GM12878 (cell line): Measurements from ENCODE around the gene TUFM. TPM values are rescaled to one million over a fixed set of nuclear protein-coding genes. Genes with fewer than 3 reads are reported as not detected.
"Not testable (repeated sequence)": the region's sequence is repeated elsewhere in the genome, so short reads cannot be mapped to it uniquely, and the experiment has no call there.

Source experiments
- ATAC-seq: fragments of 200-7000 bp; cut with Tn5 transposase; 3 replicates; pipeline ENCODE4 v1.9.1; 2020; ENCODE audit warnings: mild to moderate bottlenecking, moderate library complexity
- BruUV-seq: library from RNA; stranded (reverse); fragments of 400-500 nt; replicated peaks from 2 replicates; lab custom pipeline; 2021; lab: Mats Ljungman, UMichigan
- CTCF ChIA-PET: fragments of 300-600 bp; sonication (Branson Sonifier 250); formaldehyde crosslinking; extraction: SDS; loops from one replicate; lab custom pipeline; 2021; ENCODE audit warnings: inconsistent platforms; lab: Yijun Ruan, JAX
- POLR2A ChIA-PET: fragments of 350-600 bp; formaldehyde crosslinking; extraction: SDS; loops from one replicate; lab custom pipeline; 2021; ENCODE audit warnings: inconsistent platforms; lab: Charles Lee
- RAD21 ChIA-PET: fragments of 300-600 bp; sonication (Branson Sonifier 250); formaldehyde crosslinking; loops from one replicate; lab custom pipeline; 2023; ENCODE audit warnings: antibody characterized with exemption; ENCODE audit not compliant: unreplicated experiment; lab: Charles Lee
- SMC1A ChIA-PET: fragments of 300-600 bp; sonication (Branson Sonifier 250); formaldehyde crosslinking; loops from one replicate; lab custom pipeline; 2023; ENCODE audit not compliant: unreplicated experiment, uncharacterized antibody; lab: Charles Lee
- DNase-seq: peaks from one replicate; pipeline ENCODE4 v3.0.0-alpha.2; 2011; ENCODE audit warnings: low read depth, low spot score
- FAIRE-seq: peaks from 3 replicates; lab custom pipeline; 2011; peaks lifted over from hg19 to GRCh38; lab: Jason Lieb, UNC
- H2AFZ ChIP-seq: 2 replicates; pipeline ENCODE4 v1.6.0; 2011; ENCODE audit warnings: low read depth, low read length, control low read depth; ENCODE audit not compliant: control insufficient read depth
- H3K27ac ChIP-seq: 2 replicates; pipeline ENCODE4 v1.5.1; 2011; ENCODE audit warnings: control low read depth; ENCODE audit not compliant: control insufficient read depth, insufficient read depth
- H3K27me3 ChIP-seq, 2 experiments: replicated peaks in 1 of 2; 2 replicates each; pipeline versions ENCODE4 v1.6.0 to v1.6.1; 2011; ENCODE audit warnings: low read length in 1 of 2; ENCODE audit not compliant: control insufficient read depth in 2 of 2, insufficient read depth in 2 of 2
- H3K36me3 ChIP-seq, 2 experiments: 2 replicates each; pipeline ENCODE4 v1.5.1; 2011; ENCODE audit warnings: low read length in 1 of 2; ENCODE audit not compliant: control insufficient read depth in 2 of 2, insufficient read depth in 2 of 2
- H3K4me1 ChIP-seq: 2 replicates; pipeline ENCODE4 v1.6.1; 2011; ENCODE audit warnings: mild to moderate bottlenecking, low read length, moderate library complexity, mixed read lengths; ENCODE audit not compliant: control insufficient read depth, insufficient read depth
- H3K4me2 ChIP-seq: 2 replicates; pipeline ENCODE4 v1.6.0; 2011; ENCODE audit warnings: control low read depth; ENCODE audit not compliant: control insufficient read depth, insufficient read depth
- H3K4me3 ChIP-seq: fragments of 200-600 bp; sonication (generic); 2 replicates; pipeline ENCODE4 v1.5.1; 2016
- H3K79me2 ChIP-seq: 2 replicates; pipeline ENCODE4 v1.6.0; 2011; ENCODE audit warnings: low read length; ENCODE audit not compliant: control insufficient read depth, insufficient read depth
- H3K9ac ChIP-seq: 2 replicates; pipeline ENCODE4 v1.8.0; 2011; ENCODE audit warnings: low read length, control low read depth, mixed read lengths; ENCODE audit not compliant: control insufficient read depth, insufficient read depth
- H3K9me3 ChIP-seq: replicated peaks from 3 replicates; pipeline ENCODE4 v1.5.1; 2011; ENCODE audit warnings: mild to moderate bottlenecking, low read length; ENCODE audit not compliant: control insufficient read depth, insufficient read depth
- H4K20me1 ChIP-seq: 2 replicates; pipeline ENCODE4 v1.6.0; 2011; ENCODE audit not compliant: control insufficient read depth, insufficient read depth
- RAD21 ChIP-seq: IDR thresholded peaks from 2 replicates; pipeline ENCODE4 v1.6.1; 2011; ENCODE audit warnings: mild to moderate bottlenecking, low read depth, low read length, moderate library complexity; ENCODE audit not compliant: insufficient read depth
- SMC3 ChIP-seq: IDR thresholded peaks from 2 replicates; pipeline ENCODE4 v1.6.1; 2011; ENCODE audit warnings: low read length, improper control_type of control experiment, borderline replicate concordance
- WGBS: methylation state at CpG from one replicate; pipeline ENCODE4 v1.1.6; 2016; ENCODE audit warnings: low lambda C conversion rate; ENCODE audit not compliant: insufficient replicate concordance, insufficient coverage; ENCODE audit errors: missing lambda C conversion rate; 5-methylcytosine and 5-hydroxymethylcytosine counted together
- in situ Hi-C: fragments of 300-500 bp; cut with MboI; formaldehyde crosslinking; loops from 9 replicates; pipeline ENCODE4 v1.14.3; 2018; ENCODE audit warnings: mixed read lengths
- intact Hi-C: fragments of 100-400 bp; cut with micrococcal nuclease; formaldehyde crosslinking; loops from one replicate; pipeline ENCODE4 v1.14.2; 2022; ENCODE audit not compliant: unreplicated experiment
- microRNA-seq: library from miRNA; unstranded; fragments of <30 nt; microRNA quantifications from one replicate; pipeline ENCODE4, GENCODE V29; 2018
- polyA plus RNA-seq, 11 experiments: library from polyadenylated mRNA; depleted of rRNA in 4 of 11; unstranded in 6 of 11; stranded (reverse) in 5 of 11; fragments of >200 nt; fragmentation: Nextera tagmentation in 4 of 11; fragmentation: Illumina TruSeq in 1 of 11; extraction: Ambion mirVana in 4 of 11; extraction: Trizol in 1 of 11; gene quantifications; 1 replicate in 1 of 11; 2 replicates in 10 of 11; pipeline versions ENCODE4 v1.2.1 to v1.2.3, GENCODE V29; 2011 to 2016; ENCODE audit warnings: inconsistent platforms in 2 of 11, missing spikeins in 2 of 11, low read depth in 1 of 11
- small RNA-seq: library from RNA; depleted of rRNA; stranded (forward); fragments of <200 nt; gene quantifications from one replicate; pipeline ENCODE3, GENCODE V24; 2014
- total RNA-seq, 4 experiments: library from RNA; depleted of rRNA in 3 of 4; stranded (reverse); fragments of >200 nt in 3 of 4; fragmentation: Illumina TruSeq in 1 of 4; extraction: Trizol in 1 of 4; gene quantifications; 2 replicates each; pipeline versions ENCODE4 v1.2.1 to v1.2.3, GENCODE V29; 2013 to 2021
- TF ChIP-seq, protein P1 (sequence below), 3 experiments: IDR thresholded peaks in 2 of 3; conservative IDR thresholded peaks in 1 of 3; 2 replicates each; pipeline ENCODE4 v1.5.1; 2011; ENCODE audit warnings: low read depth in 3 of 3, low read length in 3 of 3, mild to moderate bottlenecking in 3 of 3, control low read depth in 2 of 3, moderate library complexity in 2 of 3, inconsistent platforms in 1 of 3, mixed read lengths in 1 of 3; ENCODE audit not compliant: control insufficient read depth in 2 of 3, insufficient read depth in 1 of 3; ENCODE audit errors: extremely low read depth in 1 of 3

TUFM gene
- total and polyA plus RNA-seq, 10 of the 15 experiments (the other 5 are each of a cell fraction or from before 2014, with no cell fraction given): 23.4 to 354 (median 182) TPM

DNA sequence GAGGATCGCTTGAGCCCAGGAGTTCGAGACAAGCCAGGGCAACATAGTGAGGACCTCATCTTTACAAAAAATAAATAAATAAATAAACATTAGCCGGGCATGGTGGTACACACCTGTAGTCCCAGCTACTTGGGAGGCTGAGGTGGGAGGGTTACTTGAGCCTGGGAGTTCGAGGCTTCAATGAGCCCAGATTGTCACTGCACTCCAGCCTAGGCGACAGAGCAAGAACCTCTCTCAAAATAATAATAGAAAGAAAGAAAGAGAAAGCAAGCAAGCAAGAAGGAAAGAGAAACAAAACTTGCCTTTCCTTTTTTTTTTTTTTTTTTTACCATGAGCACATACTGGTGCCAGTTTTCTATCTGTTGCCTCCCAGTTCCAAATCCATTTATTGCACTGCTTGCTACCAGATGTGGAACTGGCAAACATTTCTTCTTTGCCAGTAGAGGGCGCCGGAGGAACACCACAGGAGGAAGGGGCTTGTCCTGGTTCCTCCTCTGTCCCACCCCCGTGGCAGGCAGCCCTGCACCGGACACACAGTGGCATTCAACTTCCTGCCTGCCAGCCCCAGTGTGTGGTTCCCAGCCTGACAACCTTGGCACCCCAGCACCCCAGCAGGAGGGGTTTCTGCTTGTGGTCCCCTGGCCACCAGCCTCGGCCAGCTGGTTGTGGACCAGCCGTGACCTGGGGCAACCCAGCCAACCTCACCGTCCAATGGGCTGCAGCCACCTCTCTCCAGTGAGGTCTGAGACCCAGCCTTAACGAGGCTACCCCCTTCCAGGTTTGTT, 43.7 kb downstream of the TUFM start:
- in situ Hi-C loops, H2AFZ ChIP-seq, H3K4me3 ChIP-seq, CTCF ChIA-PET, intact Hi-C loops, H3K27ac ChIP-seq, H4K20me1 ChIP-seq, POLR2A ChIA-PET, BruUV-seq, H3K9me3 ChIP-seq, FAIRE-seq, H3K4me2 ChIP-seq, H3K36me3 ChIP-seq, H3K4me1 ChIP-seq, H3K9ac ChIP-seq: not testable (repeated sequence)
- peak; percentile 98 for ATAC-seq
- TF ChIP-seq SMC3 (peak; percentile 33; the same call in 1 of the 2 replicates), RAD21 (peak; percentile 72)
- TF ChIP-seq, protein P1, sequence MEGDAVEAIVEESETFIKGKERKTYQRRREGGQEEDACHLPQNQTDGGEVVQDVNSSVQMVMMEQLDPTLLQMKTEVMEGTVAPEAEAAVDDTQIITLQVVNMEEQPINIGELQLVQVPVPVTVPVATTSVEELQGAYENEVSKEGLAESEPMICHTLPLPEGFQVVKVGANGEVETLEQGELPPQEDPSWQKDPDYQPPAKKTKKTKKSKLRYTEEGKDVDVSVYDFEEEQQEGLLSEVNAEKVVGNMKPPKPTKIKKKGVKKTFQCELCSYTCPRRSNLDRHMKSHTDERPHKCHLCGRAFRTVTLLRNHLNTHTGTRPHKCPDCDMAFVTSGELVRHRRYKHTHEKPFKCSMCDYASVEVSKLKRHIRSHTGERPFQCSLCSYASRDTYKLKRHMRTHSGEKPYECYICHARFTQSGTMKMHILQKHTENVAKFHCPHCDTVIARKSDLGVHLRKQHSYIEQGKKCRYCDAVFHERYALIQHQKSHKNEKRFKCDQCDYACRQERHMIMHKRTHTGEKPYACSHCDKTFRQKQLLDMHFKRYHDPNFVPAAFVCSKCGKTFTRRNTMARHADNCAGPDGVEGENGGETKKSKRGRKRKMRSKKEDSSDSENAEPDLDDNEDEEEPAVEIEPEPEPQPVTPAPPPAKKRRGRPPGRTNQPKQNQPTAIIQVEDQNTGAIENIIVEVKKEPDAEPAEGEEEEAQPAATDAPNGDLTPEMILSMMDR (IDR thresholded peaks at IDR 0.05 in 2 of 3, conservative IDR thresholded peaks at IDR 0.05 in 1 of 3; ENCODE audit: control insufficient read depth in 2 of 3, extremely low read depth in 1 of 3, insufficient read depth in 1 of 3, low read depth in 3 of 3, low read length in 3 of 3): peak; percentile 37 to 44 (median 40); a peak in 5 of 6 replicates
- TF ChIP-seq, all 136 proteins: peak for 3; not testable (repeated sequence) for 133
- RAD21 ChIA-PET, H3K27me3 ChIP-seq, DNase-seq, H3K79me2 ChIP-seq, SMC1A ChIA-PET: not testable (repeated sequence)
- WGBS: 57% methylated on average over 5 of the region's 13 CpGs

Small RNAs within 50 kb of the gene (microRNA-seq; reads per million reads assigned to microRNA genes)
- not detected for gene MIR4721

Small RNAs within 50 kb of the gene (small RNA-seq; reads per million reads assigned to genes)
- not detected for gene RF00416

Other genes with a start within 250 kb of the TUFM start
Only the 7 nearest of the 13 such genes appear.
- 0.51 and 0.60 TPM in 2 replicates for gene NPIPB9, start 94.6 kb downstream of the TUFM start, total RNA-seq (2014; rRNA removed)
- 1.2 and 1.6 TPM in 2 replicates for gene NPIPB9, start 94.6 kb downstream of the TUFM start, total RNA-seq (2014; rRNA removed; fragmentation: Illumina TruSeq; extraction: Trizol)
- gene NPIPB9, start 94.6 kb downstream of the TUFM start, total RNA-seq (2021): 0.80 and 1.6 TPM in 2 replicates
- gene NPIPB9, start 94.6 kb downstream of the TUFM start, polyA plus RNA-seq (2011; rRNA removed): 0.54 and 0.89 TPM in 2 replicates
- gene NPIPB9, start 94.6 kb downstream of the TUFM start, polyA plus RNA-seq (2014; fragmentation: Illumina TruSeq; extraction: Trizol): 1.2 TPM in 1 of 2 replicates, not detected in the other
- gene NPIPB9, start 94.6 kb downstream of the TUFM start, polyA plus RNA-seq (2014; fragmentation: Nextera tagmentation; extraction: Ambion mirVana): under 1 TPM; 0.10 to 0.13 TPM
- 0.37 and 1.6 TPM in 2 replicates for gene NPIPB9, start 94.6 kb downstream of the TUFM start, polyA plus RNA-seq (2014; rRNA removed)
- under 1 TPM; 0.32 to 0.67 TPM for gene NPIPB9, start 94.6 kb downstream of the TUFM start, polyA plus RNA-seq (2016; fragmentation: Nextera tagmentation; extraction: Ambion mirVana)
- 36.7 and 47.7 TPM in 2 replicates for gene ATXN2L, start 23.3 kb downstream of the TUFM start, total RNA-seq (2014; rRNA removed)
- 28.8 and 31.2 TPM in 2 replicates for gene ATXN2L, start 23.3 kb downstream of the TUFM start, total RNA-seq (2014; rRNA removed; fragmentation: Illumina TruSeq; extraction: Trizol)
- gene ATXN2L, start 23.3 kb downstream of the TUFM start, total RNA-seq (2021): 199 and 210 TPM in 2 replicates
- 21.4 and 23.0 TPM in 2 replicates for gene ATXN2L, start 23.3 kb downstream of the TUFM start, polyA plus RNA-seq (2011; rRNA removed)
- gene ATXN2L, start 23.3 kb downstream of the TUFM start, polyA plus RNA-seq (2014; fragmentation: Illumina TruSeq; extraction: Trizol): 42.5 and 75.3 TPM in 2 replicates
- gene ATXN2L, start 23.3 kb downstream of the TUFM start, polyA plus RNA-seq (2014; fragmentation: Nextera tagmentation; extraction: Ambion mirVana): 10 to 100 TPM in 1 of 2 experiments, 1 to 10 TPM in 1; 3.5 to 13.2 TPM
- gene ATXN2L, start 23.3 kb downstream of the TUFM start, polyA plus RNA-seq (2014; rRNA removed): 110 and 126 TPM in 2 replicates
- 10 to 100 TPM; 74.5 to 86.9 TPM for gene ATXN2L, start 23.3 kb downstream of the TUFM start, polyA plus RNA-seq (2016; fragmentation: Nextera tagmentation; extraction: Ambion mirVana)
- 18.4 and 18.5 TPM in 2 replicates for gene SH2B1, start 17.5 kb upstream of the TUFM start, total RNA-seq (2014; rRNA removed)
- 9.8 and 10.6 TPM in 2 replicates for gene SH2B1, start 17.5 kb upstream of the TUFM start, total RNA-seq (2014; rRNA removed; fragmentation: Illumina TruSeq; extraction: Trizol)
- gene SH2B1, start 17.5 kb upstream of the TUFM start, total RNA-seq (2021): 34.9 and 42.1 TPM in 2 replicates
- gene SH2B1, start 17.5 kb upstream of the TUFM start, polyA plus RNA-seq (2011; rRNA removed): 6.7 and 17.8 TPM in 2 replicates
- 9.9 and 16.6 TPM in 2 replicates for gene SH2B1, start 17.5 kb upstream of the TUFM start, polyA plus RNA-seq (2014; fragmentation: Illumina TruSeq; extraction: Trizol)
- under 1 TPM; 0.18 to 0.46 TPM for gene SH2B1, start 17.5 kb upstream of the TUFM start, polyA plus RNA-seq (2014; fragmentation: Nextera tagmentation; extraction: Ambion mirVana)
- 34.9 and 44.3 TPM in 2 replicates for gene SH2B1, start 17.5 kb upstream of the TUFM start, polyA plus RNA-seq (2014; rRNA removed)
- gene SH2B1, start 17.5 kb upstream of the TUFM start, polyA plus RNA-seq (2016; fragmentation: Nextera tagmentation; extraction: Ambion mirVana): 1 to 10 TPM; 6.0 to 6.8 TPM
- 0.28 and 0.38 TPM in 2 replicates for gene ATP2A1, start 32.1 kb upstream of the TUFM start, total RNA-seq (2014; rRNA removed)
- gene ATP2A1, start 32.1 kb upstream of the TUFM start, total RNA-seq (2014; rRNA removed; fragmentation: Illumina TruSeq; extraction: Trizol): 0.28 and 1.6 TPM in 2 replicates
- 0.96 and 1.1 TPM in 2 replicates for gene ATP2A1, start 32.1 kb upstream of the TUFM start, total RNA-seq (2021)
- 0.35 and 0.62 TPM in 2 replicates for gene ATP2A1, start 32.1 kb upstream of the TUFM start, polyA plus RNA-seq (2011; rRNA removed)
- 0.54 and 1.8 TPM in 2 replicates for gene ATP2A1, start 32.1 kb upstream of the TUFM start, polyA plus RNA-seq (2014; fragmentation: Illumina TruSeq; extraction: Trizol)
- gene ATP2A1, start 32.1 kb upstream of the TUFM start, polyA plus RNA-seq (2014; fragmentation: Nextera tagmentation; extraction: Ambion mirVana): under 1 TPM; 0.13 to 0.37 TPM
- gene ATP2A1, start 32.1 kb upstream of the TUFM start, polyA plus RNA-seq (2014; rRNA removed): 0.77 and 1.3 TPM in 2 replicates
- 1 to 10 TPM; 1.5 to 1.7 TPM for gene ATP2A1, start 32.1 kb upstream of the TUFM start, polyA plus RNA-seq (2016; fragmentation: Nextera tagmentation; extraction: Ambion mirVana)
- gene RABEP2, start 78.9 kb upstream of the TUFM start, total RNA-seq (2014; rRNA removed): 31.1 and 32.8 TPM in 2 replicates
- 8.6 and 9.4 TPM in 2 replicates for gene RABEP2, start 78.9 kb upstream of the TUFM start, total RNA-seq (2014; rRNA removed; fragmentation: Illumina TruSeq; extraction: Trizol)
- gene RABEP2, start 78.9 kb upstream of the TUFM start, total RNA-seq (2021): 25.1 and 29.3 TPM in 2 replicates
- 5.0 and 10.5 TPM in 2 replicates for gene RABEP2, start 78.9 kb upstream of the TUFM start, polyA plus RNA-seq (2011; rRNA removed)
- gene RABEP2, start 78.9 kb upstream of the TUFM start, polyA plus RNA-seq (2014; fragmentation: Illumina TruSeq; extraction: Trizol): 0.22 and 3.1 TPM in 2 replicates
- under 1 TPM; 0.47 to 0.69 TPM for gene RABEP2, start 78.9 kb upstream of the TUFM start, polyA plus RNA-seq (2014; fragmentation: Nextera tagmentation; extraction: Ambion mirVana)
- gene RABEP2, start 78.9 kb upstream of the TUFM start, polyA plus RNA-seq (2014; rRNA removed): 32.0 and 32.1 TPM in 2 replicates
- gene RABEP2, start 78.9 kb upstream of the TUFM start, polyA plus RNA-seq (2016; fragmentation: Nextera tagmentation; extraction: Ambion mirVana): 10 to 100 TPM; 26.8 to 33.2 TPM
- gene CD19, start 85.6 kb upstream of the TUFM start, total RNA-seq (2014; rRNA removed): 93.0 and 99.7 TPM in 2 replicates
- gene CD19, start 85.6 kb upstream of the TUFM start, total RNA-seq (2014; rRNA removed; fragmentation: Illumina TruSeq; extraction: Trizol): 41.5 and 45.1 TPM in 2 replicates
- 86.1 and 91.6 TPM in 2 replicates for gene CD19, start 85.6 kb upstream of the TUFM start, total RNA-seq (2021)
- 32.1 and 53.9 TPM in 2 replicates for gene CD19, start 85.6 kb upstream of the TUFM start, polyA plus RNA-seq (2011; rRNA removed)
- gene CD19, start 85.6 kb upstream of the TUFM start, polyA plus RNA-seq (2014; fragmentation: Illumina TruSeq; extraction: Trizol): 38.0 and 62.8 TPM in 2 replicates
- 1 to 10 TPM; 1.2 to 7.0 TPM for gene CD19, start 85.6 kb upstream of the TUFM start, polyA plus RNA-seq (2014; fragmentation: Nextera tagmentation; extraction: Ambion mirVana)
- gene CD19, start 85.6 kb upstream of the TUFM start, polyA plus RNA-seq (2014; rRNA removed): 125 and 129 TPM in 2 replicates
- 100 to 1,000 TPM in 1 of 2 experiments, 10 to 100 TPM in 1; 98.1 to 114 TPM for gene CD19, start 85.6 kb upstream of the TUFM start, polyA plus RNA-seq (2016; fragmentation: Nextera tagmentation; extraction: Ambion mirVana)
- gene NFATC2IP, start 104.6 kb upstream of the TUFM start, total RNA-seq (2014; rRNA removed): 52.1 and 54.4 TPM in 2 replicates
- 33.8 and 37.8 TPM in 2 replicates for gene NFATC2IP, start 104.6 kb upstream of the TUFM start, total RNA-seq (2014; rRNA removed; fragmentation: Illumina TruSeq; extraction: Trizol)
- 44.3 and 51.8 TPM in 2 replicates for gene NFATC2IP, start 104.6 kb upstream of the TUFM start, total RNA-seq (2021)
- 80.2 and 93.9 TPM in 2 replicates for gene NFATC2IP, start 104.6 kb upstream of the TUFM start, polyA plus RNA-seq (2011; rRNA removed)
- 57.1 and 60.7 TPM in 2 replicates for gene NFATC2IP, start 104.6 kb upstream of the TUFM start, polyA plus RNA-seq (2014; fragmentation: Illumina TruSeq; extraction: Trizol)
- gene NFATC2IP, start 104.6 kb upstream of the TUFM start, polyA plus RNA-seq (2014; fragmentation: Nextera tagmentation; extraction: Ambion mirVana): 10 to 100 TPM; 12.2 to 16.2 TPM
- 75.1 and 75.2 TPM in 2 replicates for gene NFATC2IP, start 104.6 kb upstream of the TUFM start, polyA plus RNA-seq (2014; rRNA removed)
- 10 to 100 TPM; 41.2 to 42.0 TPM for gene NFATC2IP, start 104.6 kb upstream of the TUFM start, polyA plus RNA-seq (2016; fragmentation: Nextera tagmentation; extraction: Ambion mirVana)